OCI-LY3 (cell line): ENCODE results near the gene SLC38A2.

Experiments used
- CTCF ChIP-seq: fragments of 200-600, 300-600 bp; sonication (generic); IDR thresholded peaks from 2 replicates; pipeline ENCODE4 v1.5.1; 2014; ENCODE audit warnings: antibody characterized with exemption, low read length, low read depth
- EZH2phosphoT487 ChIP-seq: fragments of 200-600 bp; shearing (Covaris generic); IDR thresholded peaks from 2 replicates; pipeline ENCODE4 v1.6.1; 2018; ENCODE audit warnings: antibody characterized with exemption, mixed run types, low read depth

GRCh38 chr12:46339051-46339450 is 33.5 kb downstream of the SLC38A2 start:
- TF ChIP-seq CTCF (no peak), EZH2phosphoT487 (no peak)
